ENCODE results near the gene KAT6B. TPM values are rescaled to one million over a fixed set of nuclear protein-coding genes. Genes with fewer than 3 reads are reported as not detected.

Gene KAT6B
- total RNA-seq, 2 donors from 2014 or later, result 28.0 to 97.8 TPM

GRCh38 chr10:74836877-74837276 is 10.5 kb downstream of the KAT6B start:
- H3K36me3 ChIP-seq, result no peaks in the 10 kb centered on the region
- 81% methylated on average over 2 of the region's 2 CpGs for WGBS

DNA sequence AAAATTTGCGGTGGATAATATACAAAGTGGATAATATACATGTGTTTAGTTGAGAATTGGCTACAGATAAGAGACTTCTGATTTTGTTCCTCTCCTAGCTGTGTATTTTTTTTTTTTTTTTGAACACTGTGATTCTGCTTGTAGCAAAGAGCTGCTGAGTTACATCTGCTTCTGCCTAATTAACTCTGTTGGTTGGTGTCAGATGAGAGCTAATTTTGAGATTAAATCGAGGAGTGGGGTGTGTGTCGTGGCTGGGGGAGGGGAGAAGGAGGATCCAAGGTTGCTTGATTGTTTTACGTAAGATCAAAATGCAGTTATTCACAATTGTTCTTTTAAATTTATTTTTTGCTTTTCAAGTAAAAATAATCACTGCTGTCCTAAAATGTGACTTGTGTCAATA is 11.3 kb downstream of the KAT6B start:
- no peak overlapping the region for H3K27ac ChIP-seq
- DNase-seq (ENCODE audit: low spot score), result no peak
- no peaks in the 10 kb centered on the region for H3K36me3 ChIP-seq
- no peaks in the 10 kb centered on the region for H3K9me3 ChIP-seq
- no peak overlapping the region for H3K4me3 ChIP-seq
- H3K4me1 ChIP-seq (replicated peaks), result no peaks in the 10 kb centered on the region
- TF ChIP-seq POLR2A (IDR thresholded peaks at IDR 0.05) (no peak), CTCF (IDR thresholded peaks at IDR 0.05) (no peak), POLR2AphosphoS5 (IDR thresholded peaks at IDR 0.05) (no peak)
- 79% methylated on average over 4 of the region's 4 CpGs for WGBS
- intact Hi-C loops (cut with DNase I), result no loop called here
- no peaks in the 10 kb centered on the region for H3K27me3 ChIP-seq (replicated peaks; ENCODE audit: insufficient read depth)

More at GRCh38 chr10:74836877-74837276, 10.5 kb downstream of the KAT6B start:
- H3K4me3 ChIP-seq, result no peak overlapping the region
- DNase-seq (ENCODE audit: low spot score), result no peak
- TF ChIP-seq POLR2AphosphoS5 (IDR thresholded peaks at IDR 0.05) (no peak), CTCF (IDR thresholded peaks at IDR 0.05) (no peak), POLR2A (IDR thresholded peaks at IDR 0.05) (no peak)
- no peaks in the 10 kb centered on the region for H3K4me1 ChIP-seq (replicated peaks)
- intact Hi-C loops (cut with DNase I), result no loop called here
- H3K27me3 ChIP-seq (replicated peaks; ENCODE audit: insufficient read depth), result no peaks in the 10 kb centered on the region
- H3K27ac ChIP-seq, result no peak overlapping the region
- H3K9me3 ChIP-seq, result no peaks in the 10 kb centered on the region

GRCh38 chr10:74839708-74840107 is 13.3 kb downstream of the KAT6B start:
- no peaks in the 10 kb centered on the region for H3K9me3 ChIP-seq
- H3K4me1 ChIP-seq (replicated peaks), result no peaks in the 10 kb centered on the region
- H3K36me3 ChIP-seq, result no peaks in the 10 kb centered on the region
- H3K4me3 ChIP-seq, result no peak overlapping the region
- no peak overlapping the region for H3K27ac ChIP-seq
- no peaks in the 10 kb centered on the region for H3K27me3 ChIP-seq (replicated peaks; ENCODE audit: insufficient read depth)
- no peak for TF ChIP-seq POLR2AphosphoS5 (IDR thresholded peaks at IDR 0.05)
- no peak for TF ChIP-seq CTCF (IDR thresholded peaks at IDR 0.05)
- TF ChIP-seq POLR2A (IDR thresholded peaks at IDR 0.05), result no peak
- no peak for DNase-seq (ENCODE audit: low spot score)
- intact Hi-C loops (cut with DNase I), result no loop called here
- 64% methylated on average over 4 of the region's 4 CpGs for WGBS

GRCh38 chr10:74841265-74841973 is 15.0 kb downstream of the KAT6B start:
- Histone ChIP-seq H3K27ac (no peak overlapping the region), H3K36me3 (no peaks in the 10 kb centered on the region), H3K9me3 (no peaks in the 10 kb centered on the region), H3K4me3 (no peak overlapping the region), H3K4me1 (replicated peaks) (no peaks in the 10 kb centered on the region), H3K27me3 (replicated peaks; ENCODE audit: insufficient read depth) (no peaks in the 10 kb centered on the region)
- DNase-seq (ENCODE audit: low spot score), result no peak
- WGBS, result 77% methylated on average over 6 of the region's 6 CpGs
- intact Hi-C loops (cut with DNase I), result no loop called here
- no peak for TF ChIP-seq POLR2A (IDR thresholded peaks at IDR 0.05)
- no peak for TF ChIP-seq CTCF (IDR thresholded peaks at IDR 0.05)
- TF ChIP-seq POLR2AphosphoS5 (IDR thresholded peaks at IDR 0.05), result no peak

DNA sequence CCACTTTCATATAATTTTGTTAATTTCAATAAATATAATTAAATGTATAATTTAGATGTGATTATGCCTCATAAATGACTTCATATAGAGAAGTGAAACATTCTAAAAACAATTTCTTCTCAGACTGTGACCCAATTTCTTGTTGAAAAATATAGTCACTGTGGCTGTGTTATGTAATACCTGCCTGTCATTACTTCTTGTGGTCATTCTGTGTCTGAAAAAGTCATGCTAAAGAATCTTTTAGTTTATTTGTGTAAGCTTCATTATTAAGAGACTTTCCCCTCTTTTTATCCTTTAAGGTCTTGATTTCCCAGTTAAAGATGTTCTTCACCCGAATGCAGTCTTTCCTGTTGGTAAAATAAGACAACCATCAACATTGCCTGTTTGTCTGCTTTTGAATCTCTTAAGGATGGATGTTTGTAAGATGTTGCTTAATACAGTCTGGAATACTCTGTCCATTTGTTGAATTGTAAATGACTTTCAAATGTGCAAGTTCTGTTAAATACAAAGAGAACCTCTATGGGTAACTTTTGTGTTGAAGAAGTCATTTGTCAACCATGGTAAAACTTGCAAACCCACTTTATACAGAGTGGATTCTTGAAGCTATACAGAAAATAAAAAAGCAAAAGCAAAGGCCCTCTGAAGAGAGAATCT is 16.0 kb downstream of the KAT6B start:
- no peak for TF ChIP-seq CTCF (IDR thresholded peaks at IDR 0.05)
- no peak for TF ChIP-seq POLR2A (IDR thresholded peaks at IDR 0.05)
- no peak for TF ChIP-seq POLR2AphosphoS5 (IDR thresholded peaks at IDR 0.05)
- WGBS, result 57% methylated on average over 1 of the region's 1 CpG
- Histone ChIP-seq H3K9me3 (no peaks in the 10 kb centered on the region), H3K27me3 (replicated peaks; ENCODE audit: insufficient read depth) (no peaks in the 10 kb centered on the region), H3K4me3 (no peak overlapping the region), H3K4me1 (replicated peaks) (no peaks in the 10 kb centered on the region), H3K36me3 (no peaks in the 10 kb centered on the region), H3K27ac (no peak overlapping the region)
- DNase-seq (ENCODE audit: low spot score), result no peak
- intact Hi-C loops (cut with DNase I), result no loop called here

All from prostate gland (tissue), 2 donors.